IPS-NIHi11 (cell line): ENCODE data around the gene PDE11A.

ENCODE experiments used
- DNase-seq: peaks from one replicate; pipeline ENCODE4 v3.0.0; 2012; ENCODE audit warnings: mixed read lengths, low spot score

The PDE11A gene

DNA sequence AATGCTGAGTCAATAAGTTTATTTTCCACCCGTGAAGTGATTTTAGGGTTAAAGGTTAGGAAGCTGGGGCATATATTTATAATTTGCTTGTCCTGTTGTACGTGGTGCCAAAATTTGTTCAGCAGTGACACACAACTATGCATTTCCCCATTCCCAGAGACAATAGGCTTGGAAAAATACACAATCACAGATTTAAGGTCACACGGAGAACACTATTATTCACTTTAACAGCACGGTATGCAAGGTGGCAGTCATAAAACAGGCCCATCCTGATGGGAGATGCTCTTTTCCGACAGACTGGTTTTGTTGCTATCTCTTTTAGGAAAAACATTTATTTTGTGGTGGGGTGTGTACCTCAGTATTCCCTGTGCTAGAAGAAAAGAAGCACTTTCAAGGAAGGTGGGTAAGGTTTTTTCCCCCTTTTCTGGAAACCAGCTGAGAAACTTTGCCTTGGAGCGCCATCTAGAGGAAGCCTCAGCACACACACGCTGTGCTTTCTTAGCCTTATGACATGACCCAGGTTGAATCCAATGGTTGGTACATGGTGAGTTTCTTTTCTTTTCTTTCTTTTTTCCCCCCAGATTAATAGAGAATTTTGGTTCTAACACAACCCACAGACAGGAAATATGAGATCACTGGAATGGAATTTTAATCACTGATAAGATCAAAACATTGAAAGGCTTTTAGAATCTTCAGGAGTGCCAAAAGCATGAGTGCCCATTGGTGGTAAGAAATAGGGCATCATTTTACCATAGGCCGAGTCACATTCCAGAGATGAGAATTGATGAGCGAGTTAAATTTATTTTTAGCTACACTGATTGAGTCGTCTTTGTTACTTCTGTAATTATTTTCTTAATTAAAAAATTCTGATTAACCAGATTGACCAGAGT lies 347.9 kb downstream of the PDE11A start:
- peak; percentile 76 for DNase-seq

DNA sequence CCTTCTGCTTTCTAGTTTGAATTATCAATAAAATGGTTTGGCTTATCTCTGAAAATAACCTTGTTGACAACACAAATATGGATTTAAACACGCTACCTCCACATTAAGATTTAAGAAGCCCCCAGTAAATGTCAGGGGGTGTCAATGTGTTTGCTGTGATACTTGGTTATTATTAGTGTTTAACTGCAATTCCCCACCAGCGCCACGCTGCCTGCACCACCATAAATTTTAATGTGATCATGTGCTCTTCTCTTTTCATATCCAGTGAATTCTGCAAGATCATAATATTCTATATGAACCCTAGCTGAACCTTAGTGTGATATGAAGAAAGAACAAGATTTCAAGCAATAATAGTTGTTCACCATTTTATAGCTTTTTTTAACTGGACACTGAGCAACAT lies 349.3 kb downstream of the PDE11A start:
- DNase-seq = no peak

DNA sequence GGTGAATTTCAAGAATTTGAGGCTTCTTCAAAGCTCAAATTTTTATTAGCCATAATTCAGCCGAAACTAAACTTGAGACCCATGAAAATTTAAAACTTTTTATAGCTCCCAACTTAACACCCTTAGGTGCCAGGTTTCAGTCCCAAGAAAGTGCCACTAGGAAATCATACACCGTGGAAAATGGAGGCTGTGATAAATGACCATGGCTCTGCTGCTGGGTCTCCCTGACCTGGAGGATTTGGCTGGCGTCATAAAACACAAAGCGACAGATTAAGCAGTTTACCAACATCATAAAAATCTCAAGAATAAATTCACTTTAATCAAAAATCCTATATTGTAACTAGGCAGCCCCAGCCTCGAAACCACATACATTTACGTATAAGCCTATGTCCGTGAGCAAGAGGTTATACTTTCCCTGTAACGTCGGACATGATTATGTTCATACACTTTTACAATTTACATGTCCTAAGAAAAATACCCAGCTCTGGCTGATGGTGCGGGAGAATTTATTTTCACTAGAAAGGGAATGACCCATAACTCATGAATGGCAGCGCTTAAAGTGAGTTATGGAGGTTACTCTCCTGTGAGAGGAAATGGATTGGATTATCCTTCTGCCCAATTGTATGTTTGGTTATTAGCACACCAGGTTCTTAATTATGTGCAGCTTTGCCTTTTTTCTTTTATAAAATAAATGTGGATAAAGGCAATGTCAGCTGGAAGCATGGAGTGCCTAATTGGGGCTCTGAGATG lies 350.6 kb downstream of the PDE11A start:
- no peak for DNase-seq

DNA sequence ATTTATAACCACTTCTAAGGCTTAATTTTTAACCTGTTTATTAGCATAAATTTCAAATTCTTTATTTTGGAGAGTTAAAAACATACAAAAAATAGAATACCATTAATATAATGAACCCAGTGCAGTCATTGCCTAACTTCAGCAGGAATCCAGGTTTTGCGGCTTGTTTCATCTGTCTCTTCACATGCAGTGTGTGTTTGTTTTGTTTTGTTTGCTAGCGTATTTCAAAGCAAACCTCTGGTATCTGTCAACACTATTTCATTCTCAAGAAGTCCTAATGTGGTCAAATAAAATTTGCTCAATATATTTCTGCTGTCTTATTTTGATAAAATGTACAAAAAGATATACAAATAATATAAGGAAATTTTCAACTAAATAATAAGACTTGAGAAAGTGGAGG lies 351.5 kb downstream of the PDE11A start:
- DNase-seq = no peak

DNA sequence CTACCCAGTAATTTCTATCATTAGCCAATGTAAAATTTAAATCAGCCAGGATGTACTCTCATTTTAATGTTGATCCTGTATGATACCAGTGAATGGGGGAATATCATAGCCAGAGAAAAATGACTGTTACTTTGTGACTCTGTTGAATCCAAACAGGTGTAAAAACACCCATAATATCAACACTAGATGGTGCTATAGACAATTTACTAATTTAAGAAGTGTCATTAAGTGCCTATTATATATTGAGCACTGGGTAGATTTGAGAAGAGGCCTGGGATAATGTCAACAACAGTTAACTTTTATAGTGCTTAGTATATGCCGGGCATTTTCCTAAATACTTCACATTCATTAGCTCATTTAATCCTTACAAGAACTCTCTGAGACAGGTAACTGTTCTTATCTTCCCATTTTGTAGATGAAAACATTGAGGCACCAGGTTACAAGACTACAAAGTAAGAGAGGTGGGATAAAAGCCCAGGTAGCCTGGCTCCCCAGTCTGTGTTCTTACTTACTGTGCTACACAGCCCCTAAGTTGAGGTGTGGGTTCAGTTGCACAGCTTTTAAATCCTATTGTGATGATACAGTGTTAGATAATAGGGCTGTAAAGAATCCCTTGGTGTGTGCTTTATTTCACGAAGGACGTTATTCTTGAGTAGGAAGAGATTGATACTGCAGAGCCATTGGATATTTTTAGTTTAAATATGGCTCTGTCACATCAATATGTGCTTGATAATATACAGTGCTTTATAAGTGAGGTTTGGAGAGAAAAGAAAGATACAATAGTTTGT lies 354.6 kb downstream of the PDE11A start:
- no peak for DNase-seq

DNA sequence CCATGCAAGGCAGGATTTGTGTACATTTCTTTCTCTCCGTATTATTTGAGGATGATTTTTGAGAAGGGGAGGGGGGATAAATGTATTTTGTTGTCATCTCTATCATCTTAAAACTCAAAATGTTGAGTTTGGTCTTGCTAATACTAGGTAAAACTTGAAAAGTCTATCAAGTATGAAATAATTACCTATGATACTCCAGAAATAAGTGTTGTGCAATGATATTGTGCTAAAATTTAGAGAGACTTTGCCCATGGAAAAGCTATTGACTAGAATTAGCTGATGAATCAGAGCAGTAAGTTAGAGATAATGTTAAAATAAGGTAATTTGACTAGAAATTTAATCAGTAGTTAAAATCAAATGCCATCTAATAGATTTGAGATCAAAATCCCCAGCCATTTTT lies 356.1 kb downstream of the PDE11A start:
- DNase-seq = no peak

DNA sequence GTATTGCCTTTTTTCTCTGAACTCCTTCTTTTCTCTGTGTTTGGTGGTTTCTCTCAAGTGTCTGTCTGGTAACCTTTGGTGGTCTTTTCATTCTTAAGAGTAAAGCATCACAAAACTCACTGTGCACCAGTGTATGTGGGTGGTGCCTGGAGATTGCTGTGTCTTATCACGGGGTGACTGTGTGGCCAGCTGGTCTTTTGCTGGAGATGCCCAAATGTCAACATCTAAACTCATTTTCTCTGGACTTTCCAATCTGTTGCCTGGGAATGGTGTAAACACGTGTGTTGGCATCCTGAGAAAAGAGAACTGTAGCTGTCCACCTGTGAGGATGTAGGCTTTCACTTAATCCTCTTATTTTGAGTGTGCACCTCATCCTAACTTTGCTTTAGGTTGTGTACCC lies 356.8 kb downstream of the PDE11A start:
- DNase-seq = no peak

DNA sequence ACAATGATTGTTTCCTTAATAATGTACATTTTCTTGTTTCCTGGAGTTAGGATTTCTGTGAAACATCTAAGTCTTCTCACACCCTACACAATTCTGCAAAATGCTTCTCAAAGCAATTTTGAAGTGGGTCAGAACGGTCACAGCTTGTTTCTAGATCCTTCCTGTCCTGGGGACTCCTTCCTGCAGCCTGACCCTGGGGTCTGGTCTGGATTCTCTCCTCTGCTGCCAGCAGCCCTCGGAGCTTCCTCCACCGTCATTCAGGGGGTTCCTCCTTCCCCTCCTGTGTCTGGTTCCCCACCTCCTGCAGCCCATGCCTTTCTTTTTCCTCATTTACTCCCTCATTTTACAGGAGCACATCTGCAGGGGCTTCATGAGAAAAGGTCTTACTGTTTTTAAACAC lies 357.9 kb downstream of the PDE11A start:
- DNase-seq = no peak

DNA sequence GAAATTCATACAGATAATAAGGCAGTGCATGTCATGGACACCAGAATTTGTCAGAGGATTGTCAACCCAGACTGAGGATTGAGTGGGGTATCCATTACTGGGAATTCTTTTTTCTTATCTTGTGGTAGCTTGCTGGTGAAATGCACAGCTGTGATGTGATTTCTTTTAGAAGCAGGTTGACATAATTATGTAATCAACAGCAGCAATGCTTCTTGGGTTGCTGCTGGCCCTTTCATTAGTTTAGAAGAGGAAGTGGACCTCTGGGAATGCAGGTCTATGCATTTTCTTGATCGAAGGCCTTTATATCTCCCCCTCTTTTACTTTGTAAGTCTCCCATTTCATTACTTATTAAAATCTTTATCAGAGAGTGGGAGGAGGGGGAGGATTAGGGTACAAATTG lies 360.1 kb downstream of the PDE11A start:
- DNase-seq = no peak

DNA sequence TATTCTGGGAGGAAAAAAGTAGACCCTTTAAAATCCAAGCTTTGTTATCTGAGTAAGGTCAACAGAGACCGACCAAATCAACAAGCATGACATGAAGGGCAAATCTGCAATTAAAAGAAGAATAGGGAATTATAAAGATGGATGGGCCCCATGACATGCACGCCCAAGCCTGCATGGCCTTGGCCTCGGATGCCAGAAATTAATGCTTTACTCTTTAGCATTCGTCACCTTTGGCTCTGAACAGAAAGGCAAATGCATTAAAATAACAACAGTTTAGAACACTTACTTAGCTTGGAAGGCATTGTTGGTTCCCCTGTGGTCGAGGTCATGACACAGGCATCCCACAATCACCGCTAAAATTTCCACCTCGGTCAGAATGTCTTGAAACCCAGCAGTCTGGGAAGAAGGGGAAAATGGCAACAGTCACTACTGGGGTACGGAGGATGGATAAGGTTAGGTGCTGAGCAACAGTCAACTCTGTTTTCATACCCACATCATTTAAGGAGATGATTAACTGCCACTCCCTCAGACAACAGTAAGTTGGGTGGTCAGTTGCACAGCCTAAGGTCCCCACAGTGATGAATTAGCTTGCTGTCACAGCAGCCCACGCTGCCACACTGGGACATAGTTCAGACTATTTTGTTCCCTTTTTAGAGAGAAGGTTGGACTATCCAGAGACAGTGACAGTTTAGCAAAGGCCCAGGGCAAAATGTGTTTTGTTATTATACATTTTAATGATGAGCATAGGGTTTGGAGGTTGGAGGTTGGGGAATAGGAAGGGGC lies 360.9 kb downstream of the PDE11A start:
- DNase-seq = no peak

DNA sequence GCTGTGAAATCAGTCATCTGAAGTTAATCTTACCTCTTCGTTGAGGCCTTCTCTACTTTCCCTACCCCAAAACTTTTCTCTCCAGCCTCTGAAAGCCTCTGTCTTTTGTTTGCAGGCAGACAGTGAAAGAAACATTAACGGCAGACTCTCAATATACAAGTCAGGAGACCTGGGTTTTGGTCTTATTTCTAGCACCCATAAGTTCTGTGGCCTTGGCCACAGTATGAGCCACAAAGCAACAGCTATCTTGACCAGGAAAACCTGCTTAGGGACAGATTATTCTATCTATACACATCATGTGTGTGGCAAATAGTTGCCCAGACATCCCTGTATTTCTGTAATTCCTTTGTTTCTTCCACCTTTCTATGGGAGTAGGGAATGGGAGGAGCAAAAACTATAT lies 361.7 kb downstream of the PDE11A start:
- no peak for DNase-seq

DNA sequence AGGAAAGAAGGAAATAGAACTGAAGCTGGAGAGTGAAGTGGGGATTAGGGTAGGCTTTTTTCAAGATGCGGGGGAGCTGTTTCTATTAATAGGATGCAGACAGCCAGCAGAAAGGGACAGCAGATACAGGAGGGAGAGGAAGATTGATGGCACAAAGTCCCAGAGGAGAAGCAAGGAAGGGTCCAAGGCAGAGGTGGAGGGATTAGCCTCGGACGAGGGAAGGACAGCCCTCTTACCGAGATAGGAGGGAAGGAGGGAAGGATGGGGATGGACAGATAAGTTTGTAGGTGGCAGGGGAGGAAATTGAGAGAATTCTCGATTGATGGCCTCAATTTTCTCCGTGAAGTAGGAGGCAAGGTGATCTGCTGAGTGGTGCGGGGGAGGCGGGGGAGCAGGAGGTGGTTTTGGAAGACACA lies 362.6 kb downstream of the PDE11A start:
- no peak for DNase-seq

DNA sequence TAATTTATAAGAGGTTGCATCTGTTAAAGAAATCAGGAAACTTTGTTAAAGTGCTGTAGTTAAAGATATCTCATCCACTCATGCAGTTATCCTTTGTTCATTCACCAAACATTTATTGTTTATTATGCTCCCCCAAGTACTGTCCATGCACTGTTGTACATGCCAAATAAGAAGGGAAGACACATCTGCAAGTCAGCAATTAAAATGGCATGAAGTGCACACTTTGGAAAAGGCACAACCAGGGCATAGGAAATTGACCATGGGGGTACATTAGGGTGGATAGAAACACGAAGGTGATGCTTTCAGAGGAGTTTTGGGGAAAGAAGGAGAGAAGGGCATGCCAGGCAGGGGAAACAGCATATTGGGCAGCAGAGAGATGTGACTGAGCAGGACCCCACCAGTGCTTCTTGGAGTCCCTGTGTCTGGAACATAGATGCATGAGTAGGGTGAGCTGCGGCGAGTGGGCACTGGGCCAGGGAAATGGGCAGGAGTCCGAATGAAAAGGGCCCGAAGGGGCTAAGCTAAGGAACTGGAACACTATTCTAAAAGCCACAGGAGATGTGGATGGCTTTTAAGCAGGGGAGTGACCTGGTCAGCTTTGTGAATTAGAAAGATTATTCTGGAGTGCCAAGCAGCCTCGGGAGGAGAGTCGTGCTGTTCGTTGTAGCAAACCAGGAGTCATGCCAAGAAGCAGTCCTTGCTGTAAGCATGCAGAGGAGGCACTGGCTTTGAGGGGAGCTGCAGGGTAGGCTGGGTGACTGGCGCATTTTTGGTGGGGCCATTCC lies 363.7 kb downstream of the PDE11A start:
- DNase-seq = no peak

DNA sequence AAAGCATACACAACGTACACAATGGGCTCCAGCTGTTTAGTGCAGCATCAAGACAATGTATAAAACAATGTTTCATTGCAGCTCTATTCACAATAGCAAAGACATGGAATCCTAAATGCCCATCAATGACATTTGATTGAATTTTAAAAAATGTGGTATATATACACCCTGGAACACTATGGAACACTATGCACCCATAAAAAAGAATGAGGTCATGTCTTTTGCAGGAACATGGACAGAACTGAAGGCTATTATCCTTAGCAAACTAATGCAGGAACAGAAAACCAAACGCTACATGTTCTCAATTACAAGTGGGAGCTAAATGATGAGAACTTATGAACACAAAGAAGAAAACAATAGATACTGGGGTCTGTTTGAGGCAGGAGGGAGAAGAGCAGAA lies 364.5 kb downstream of the PDE11A start:
- DNase-seq = no peak

DNA sequence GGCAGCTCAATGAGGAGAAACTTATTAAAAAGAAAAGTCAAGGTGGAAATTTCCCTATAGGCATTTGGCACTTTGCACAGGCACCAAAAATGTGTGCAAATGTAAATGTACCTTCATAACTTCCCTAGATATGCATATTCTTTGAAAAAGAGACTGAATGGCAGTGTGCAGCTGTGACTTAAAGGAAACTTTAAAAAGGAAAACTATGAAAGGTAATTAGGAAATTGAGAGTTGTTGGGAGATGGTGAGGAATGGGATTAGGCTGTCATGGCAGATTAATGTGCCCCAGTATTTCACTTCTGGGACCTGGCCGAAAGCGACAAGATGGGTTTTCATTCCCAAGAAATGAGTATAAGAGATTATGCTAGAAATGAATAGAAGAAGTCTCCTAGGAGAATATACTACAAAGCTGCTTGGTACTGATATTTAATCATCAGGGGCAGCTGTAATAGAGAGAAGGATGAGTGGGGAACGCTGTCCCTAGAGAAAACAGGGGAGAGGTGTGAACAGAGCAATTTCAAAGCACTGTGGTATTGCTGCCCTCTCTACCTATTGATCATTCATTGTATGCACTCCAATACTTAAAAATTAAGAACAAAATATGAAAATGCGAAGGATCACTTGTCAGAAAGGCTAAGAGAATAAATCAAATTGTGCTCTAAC lies 366.9 kb downstream of the PDE11A start:
- DNase-seq = no peak

DNA sequence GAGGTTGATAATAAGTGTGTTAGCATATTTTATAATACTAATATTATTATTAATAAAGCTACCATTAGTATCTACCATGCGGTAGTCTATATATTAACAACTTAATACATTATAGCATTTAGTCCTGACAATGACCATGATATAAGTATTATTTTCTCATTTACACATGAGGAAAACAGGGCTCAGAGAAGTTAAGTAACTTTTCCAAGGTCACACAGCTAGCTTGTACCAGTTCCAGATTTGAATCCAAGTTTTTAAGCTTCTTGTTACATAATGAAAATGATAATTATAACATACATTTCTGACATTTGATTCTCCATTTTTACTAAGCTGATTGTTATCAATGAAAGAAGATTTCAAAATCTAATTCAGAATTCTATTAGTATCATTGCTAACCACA lies 369.4 kb downstream of the PDE11A start:
- DNase-seq = no peak

DNA sequence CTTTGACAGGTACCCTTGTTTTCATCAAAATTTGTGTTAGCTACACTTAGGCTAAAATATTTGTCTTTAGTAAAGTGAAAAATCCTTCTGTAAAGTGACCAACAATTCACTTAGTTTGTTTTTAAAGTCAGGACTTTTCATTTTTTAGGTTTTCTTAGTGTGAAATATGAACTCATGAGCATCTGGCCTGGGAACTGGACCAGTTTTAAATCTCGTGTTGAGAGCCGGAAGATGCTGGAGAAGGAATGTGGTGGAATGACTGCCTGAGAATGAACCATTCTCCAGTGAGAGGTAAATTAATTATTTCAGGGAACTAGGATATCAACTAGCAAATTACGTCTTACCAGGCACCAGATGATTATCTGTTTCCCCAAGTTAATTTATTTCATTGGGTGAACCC lies 374.3 kb downstream of the PDE11A start:
- no peak for DNase-seq

DNA sequence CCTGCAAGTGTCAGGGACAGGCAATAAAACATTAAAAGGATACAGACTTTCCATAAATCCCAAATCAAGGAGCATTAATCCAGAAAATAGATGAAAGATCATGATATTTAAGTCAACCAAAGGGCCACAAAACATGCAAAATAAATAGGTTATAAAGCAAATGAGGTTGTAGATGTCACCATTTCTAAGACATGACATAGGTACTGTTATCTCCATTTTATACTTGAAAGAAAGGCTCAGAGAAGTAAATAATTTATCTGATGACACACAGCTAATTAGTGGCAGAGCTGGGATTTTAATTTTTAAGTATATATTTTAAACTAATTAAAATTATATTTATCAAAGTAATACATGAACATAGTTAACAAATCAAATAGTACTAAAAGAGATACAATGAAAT lies 378.2 kb downstream of the PDE11A start:
- DNase-seq = no peak

DNA sequence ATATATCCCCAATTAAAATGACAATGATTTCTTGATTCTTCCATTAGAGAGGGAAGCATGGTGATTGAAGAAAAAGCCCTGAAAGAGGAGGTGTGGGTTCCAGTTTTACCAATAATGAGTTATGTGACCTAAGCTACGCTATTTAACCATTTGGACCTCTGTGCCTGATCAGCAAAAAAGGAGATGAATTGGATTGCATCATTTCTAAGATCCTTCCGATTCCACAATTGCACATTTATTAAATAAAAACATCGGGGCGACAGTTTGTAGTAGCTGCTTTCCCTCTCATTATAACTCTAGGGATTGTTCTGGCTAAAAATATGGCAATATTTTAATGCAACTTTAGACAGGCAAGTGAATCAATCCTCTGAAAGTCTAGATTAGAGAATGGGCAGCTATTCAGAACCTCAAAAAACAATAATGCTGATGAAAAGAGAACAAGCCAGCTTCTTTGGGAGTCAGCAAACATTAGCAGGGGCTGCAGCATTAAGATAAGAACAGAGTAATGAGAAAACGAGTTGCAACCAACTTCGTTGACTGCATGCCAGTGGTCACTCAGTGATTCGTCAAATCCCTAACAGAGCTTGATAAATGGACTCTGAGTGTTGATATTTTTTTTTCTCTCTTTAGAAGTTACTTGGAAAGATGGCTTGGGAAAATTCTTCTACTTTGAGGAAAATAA lies 378.8 kb downstream of the PDE11A start:
- DNase-seq = no peak

DNA sequence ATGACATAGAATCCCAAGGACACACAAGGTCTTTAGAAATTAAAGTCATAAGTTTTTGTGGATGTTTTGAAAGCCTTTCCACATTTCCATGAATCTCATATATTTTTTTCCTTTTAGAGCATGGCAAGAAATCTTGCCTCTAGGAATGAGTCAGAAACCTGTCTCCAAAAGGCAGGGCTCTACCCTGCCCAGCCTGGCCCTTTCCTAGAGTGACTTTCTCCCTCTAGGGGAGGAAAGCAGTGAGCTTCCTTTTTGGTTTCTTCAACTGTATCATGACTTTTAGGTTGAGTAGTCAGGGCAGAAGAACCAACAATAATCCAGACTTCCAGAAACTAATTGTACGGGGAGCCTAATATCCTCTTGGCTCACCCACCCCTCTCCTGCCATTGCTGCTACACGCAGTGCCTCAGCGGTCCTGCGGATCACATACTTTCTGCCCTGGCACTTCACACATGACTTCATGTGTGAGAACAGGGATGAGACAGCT lies 379.8 kb downstream of the PDE11A start:
- peak; percentile 36 for DNase-seq
